ENCODE data around the gene RASGRF2. TPM values are rescaled to one million over a fixed set of nuclear protein-coding genes. Genes with fewer than 3 reads are reported as not detected.

RASGRF2 gene
- polyA plus RNA-seq, 2 of the 4 experiments (the other 2 are of a cell fraction) = 1.4 to 2.1 TPM

- FAIRE-seq (no peak), ATAC-seq (no peak), DNase-seq (ENCODE audit: low read depth in 1 of 2, low spot score in 1 of 2) (no peak)
- H3K4me1 ChIP-seq = peaks cover 47% of the 10 kb centered on the region
- peak overlapping the region; percentile 62 for H3K4me2 ChIP-seq
- H3K27ac ChIP-seq = peak overlapping the region in 1 of 2 experiments; percentile 66; a peak in 4 of 6 replicates
- CTCF ChIA-PET = no interaction called here
- H3K9me3 ChIP-seq = no peaks in the 10 kb centered on the region
- WGBS (ENCODE audit: missing lambda C conversion rate) = 7% methylated on average over 3 of the region's 3 CpGs
- TF ChIP-seq RAD21 (conservative IDR thresholded peaks at IDR 0.05 in 1 of 2, IDR thresholded peaks at IDR 0.05 in 1 of 2) (no peak), CHD2 (IDR thresholded peaks at IDR 0.05; ENCODE audit: low read length, partially characterized antibody) (no peak), FOSB (CRISPR knock-in tag; IDR thresholded peaks at IDR 0.05) (no peak), HMGXB4 (CRISPR knock-in tag; IDR thresholded peaks at IDR 0.05; ENCODE audit: borderline replicate concordance) (no peak), E2F6 (IDR thresholded peaks at IDR 0.05; ENCODE audit: borderline replicate concordance, low read depth) (no peak), MAFK (IDR thresholded peaks at IDR 0.05; ENCODE audit: partially characterized antibody) (no peak), FOSL2 (IDR thresholded peaks at IDR 0.05) (no peak), FOSL2 (CRISPR knock-in tag; IDR thresholded peaks at IDR 0.05) (no peak), RFX5 (IDR thresholded peaks at IDR 0.05) (no peak), FOXS1 (CRISPR knock-in tag; IDR thresholded peaks at IDR 0.05) (no peak), TFCP2L1 (CRISPR knock-in tag; IDR thresholded peaks at IDR 0.05) (no peak), ELK1 (IDR thresholded peaks at IDR 0.05; ENCODE audit: low read depth, low read length) (no peak), NR3C1 (IDR thresholded peaks at IDR 0.05) (no peak), RNF2 (IDR thresholded peaks at IDR 0.05; ENCODE audit: borderline replicate concordance, low read depth) (no peak), JUN (IDR thresholded peaks at IDR 0.05) (no peak), HOXB5 (CRISPR knock-in tag; IDR thresholded peaks at IDR 0.05) (no peak), POLR2A (IDR thresholded peaks at IDR 0.05; ENCODE audit: low read length) (no peak)
- POLR2A ChIA-PET = no interaction called here
- H3K4me3 ChIP-seq = no peak overlapping the region
These were observed 4.3 kb downstream of the RASGRF2 start for GRCh38 chr5:80964491-80964890.

GRCh38 chr5:80964919-80965318 lies 4.8 kb downstream of the RASGRF2 start:
- DNase-seq (ENCODE audit: low read depth in 1 of 2, low spot score in 1 of 2) (no peak), FAIRE-seq (no peak), ATAC-seq (no peak)
- H3K27ac ChIP-seq = peak overlapping the region in 1 of 2 experiments; percentile 66; a peak in 4 of 6 replicates
- TF ChIP-seq CHD2 (IDR thresholded peaks at IDR 0.05; ENCODE audit: low read length, partially characterized antibody) (no peak), MAX (IDR thresholded peaks at IDR 0.05) (no peak)
- POLR2A ChIA-PET = no interaction called here
- CTCF ChIA-PET = no interaction called here
- WGBS (ENCODE audit: missing lambda C conversion rate) = 78% methylated on average over 5 of the region's 5 CpGs
- peak overlapping the region; percentile 62 for H3K4me2 ChIP-seq
- H3K9me3 ChIP-seq = no peaks in the 10 kb centered on the region
- no peak overlapping the region for H3K4me3 ChIP-seq
- peaks cover 47% of the 10 kb centered on the region for H3K4me1 ChIP-seq

GRCh38 chr5:80967500-80968181 lies 7.5 kb downstream of the RASGRF2 start:
- POLR2A ChIA-PET = no interaction called here
- CTCF ChIA-PET = interaction anchor here (0.9 to 1.2 kb wide), 3 partner anchors 9 to 141 kb away, joined by 3 read pairs; no protein-coding TSS in a partner anchor
- peak; percentile 44 to 70 for DNase-seq (ENCODE audit: low read depth in 1 of 2, low spot score in 1 of 2)
- Histone ChIP-seq H3K4me3 (no peak overlapping the region), H3K4me1 (peaks cover 47% of the 10 kb centered on the region), H3K9me3 (no peaks in the 10 kb centered on the region), H3K27ac (peak overlapping the region; percentile 34 to 76; a peak in 5 of 6 replicates), H3K4me2 (peak overlapping the region; percentile 51)
- peak; percentile 77 for FAIRE-seq
- WGBS (ENCODE audit: missing lambda C conversion rate) = 2% methylated on average over 2 of the region's 2 CpGs
- peak; percentile 92 to 94 for ATAC-seq
- TF ChIP-seq JUNB (IDR thresholded peaks at IDR 0.05) (peak; percentile 91), REST (IDR thresholded peaks at IDR 0.05) (no peak), TFCP2L1 (CRISPR knock-in tag; IDR thresholded peaks at IDR 0.05) (no peak), FOXS1 (CRISPR knock-in tag; IDR thresholded peaks at IDR 0.05) (peak; percentile 86; the same call in 1 of the 2 replicates), JUN (IDR thresholded peaks at IDR 0.05) (peak in 1 of 2 experiments; percentile 57; a peak in 2 of 5 replicates), CEBPB (IDR thresholded peaks at IDR 0.05) (peak in 1 of 2 experiments; percentile 55; a peak in 2 of 4 replicates), FOSL2 (IDR thresholded peaks at IDR 0.05) (peak; percentile 76), FOSL2 (CRISPR knock-in tag; IDR thresholded peaks at IDR 0.05) (peak; percentile 91), GATA3 (IDR thresholded peaks at IDR 0.05; ENCODE audit: borderline replicate concordance) (peak; percentile 56; the same call in 1 of the 2 replicates), FOSB (CRISPR knock-in tag; IDR thresholded peaks at IDR 0.05) (0 out of 2 replicates have a peak, but pooled peaks have one; percentile 37), MAX (IDR thresholded peaks at IDR 0.05) (peak; percentile 42; the same call in 1 of the 2 replicates), ATOH8 (CRISPR knock-in tag; IDR thresholded peaks at IDR 0.05; ENCODE audit: low read depth) (peak; percentile 82; the same call in 1 of the 2 replicates)

All from A549 (cell line).